ENCODE results near the gene TRAK2.

DNA sequence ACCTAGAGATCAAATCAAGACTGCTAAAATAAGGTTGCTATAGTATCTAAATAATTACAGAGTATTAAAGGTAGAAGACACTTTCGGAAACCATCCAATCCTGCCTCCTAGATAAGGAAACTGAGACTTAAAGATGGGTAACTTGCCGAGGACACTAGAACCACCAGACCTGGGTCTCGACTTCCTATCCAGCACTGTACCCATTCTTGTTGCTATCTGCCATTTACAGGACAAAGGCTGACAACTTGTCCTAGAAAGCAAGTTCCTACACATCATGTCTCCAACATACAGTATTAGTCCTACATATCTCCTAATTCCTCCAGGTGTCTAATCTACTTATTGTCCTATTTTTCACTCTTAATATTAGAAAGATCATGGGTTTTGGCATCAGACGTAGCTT lies 37.7 kb downstream of the TRAK2 start:
- TF ChIP-seq, protein P1, sequence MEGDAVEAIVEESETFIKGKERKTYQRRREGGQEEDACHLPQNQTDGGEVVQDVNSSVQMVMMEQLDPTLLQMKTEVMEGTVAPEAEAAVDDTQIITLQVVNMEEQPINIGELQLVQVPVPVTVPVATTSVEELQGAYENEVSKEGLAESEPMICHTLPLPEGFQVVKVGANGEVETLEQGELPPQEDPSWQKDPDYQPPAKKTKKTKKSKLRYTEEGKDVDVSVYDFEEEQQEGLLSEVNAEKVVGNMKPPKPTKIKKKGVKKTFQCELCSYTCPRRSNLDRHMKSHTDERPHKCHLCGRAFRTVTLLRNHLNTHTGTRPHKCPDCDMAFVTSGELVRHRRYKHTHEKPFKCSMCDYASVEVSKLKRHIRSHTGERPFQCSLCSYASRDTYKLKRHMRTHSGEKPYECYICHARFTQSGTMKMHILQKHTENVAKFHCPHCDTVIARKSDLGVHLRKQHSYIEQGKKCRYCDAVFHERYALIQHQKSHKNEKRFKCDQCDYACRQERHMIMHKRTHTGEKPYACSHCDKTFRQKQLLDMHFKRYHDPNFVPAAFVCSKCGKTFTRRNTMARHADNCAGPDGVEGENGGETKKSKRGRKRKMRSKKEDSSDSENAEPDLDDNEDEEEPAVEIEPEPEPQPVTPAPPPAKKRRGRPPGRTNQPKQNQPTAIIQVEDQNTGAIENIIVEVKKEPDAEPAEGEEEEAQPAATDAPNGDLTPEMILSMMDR (IDR thresholded peaks at IDR 0.05; ENCODE audit: borderline replicate concordance, extremely low read depth, low read length, poor library complexity, severe bottlenecking) = no peak
- no peak for TF ChIP-seq EZH2 (IDR thresholded peaks at IDR 0.05; ENCODE audit: borderline replicate concordance, low read depth, low read length, severe bottlenecking)
